K562 (cell line): ENCODE measurements around the gene LRP1. TPM values are rescaled to one million over a fixed set of nuclear protein-coding genes. Genes with fewer than 3 reads are reported as not detected.

Experiments used
- E2F3 ChIP-seq: fragments of 250-450 bp; sonication (Bioruptor Pico); IDR thresholded peaks from 2 replicates; pipeline ENCODE4 v1.4.0; 2020; ENCODE audit warnings: mild to moderate bottlenecking
- EGR1 ChIP-seq: fragments of 450-650 bp; conservative IDR thresholded peaks from 2 replicates; pipeline ENCODE4 v1.6.1; 2017; ENCODE audit warnings: mild to moderate bottlenecking
- GABPA ChIP-seq: fragments of 200-800 bp; sonication (Bioruptor generic); conservative IDR thresholded peaks from 2 replicates; pipeline ENCODE4 v1.6.1; 2016; ENCODE audit warnings: low read depth, missing genetic modification characterization, missing compliant biosample characterization
- KDM1A ChIP-seq, 2 experiments: fragments of 450-650 bp; IDR thresholded peaks; 2 replicates each; pipeline ENCODE4 v1.6.1; 2016; ENCODE audit warnings: mild to moderate bottlenecking in 2 of 2
- MAZ ChIP-seq, 2 experiments: fragments of 450-650 bp in 1 of 2; sonication (generic) in 1 of 2; formaldehyde crosslinking; IDR thresholded peaks in 1 of 2; conservative IDR thresholded peaks in 1 of 2; 2 replicates each; pipeline versions ENCODE4 v1.4.0 to v1.5.0; 2020; ENCODE audit warnings: mild to moderate bottlenecking in 1 of 2, missing genetic modification reagents in 1 of 2
- MEF2D ChIP-seq: conservative IDR thresholded peaks from 2 replicates; pipeline ENCODE4 v1.6.1; 2016; ENCODE audit warnings: low read depth, missing genetic modification characterization, missing compliant biosample characterization
- PHF8 ChIP-seq: fragments of 200-600 bp; sonication (generic); IDR thresholded peaks from 2 replicates; pipeline ENCODE4 v1.6.1; 2012; ENCODE audit warnings: mixed run types, mild to moderate bottlenecking, inconsistent platforms, low read length, moderate library complexity, borderline replicate concordance
- SLC30A9 ChIP-seq: fragments of 250-450 bp; sonication (Bioruptor Pico); IDR thresholded peaks from 2 replicates; pipeline ENCODE4 v1.8.0; 2022; ENCODE audit warnings: mild to moderate bottlenecking, moderate library complexity
- ZFX ChIP-seq: sonication (generic); formaldehyde crosslinking; IDR thresholded peaks from 2 replicates; pipeline ENCODE4 v1.8.0; 2022; ENCODE audit warnings: mild to moderate bottlenecking, missing genetic modification reagents, moderate library complexity
- ZNF444 ChIP-seq: fragments of 250-450 bp; sonication (Bioruptor Pico); IDR thresholded peaks from 2 replicates; pipeline ENCODE4 v1.4.0; 2020; ENCODE audit warnings: mild to moderate bottlenecking, moderate library complexity
- polyA plus RNA-seq, 8 experiments: library from polyadenylated mRNA; depleted of rRNA in 4 of 8; stranded (reverse) in 5 of 8; unstranded in 3 of 8; fragments of >200 nt; fragmentation: Nextera tagmentation in 2 of 8; fragmentation: Illumina TruSeq in 1 of 8; extraction: Ambion mirVana in 2 of 8; extraction: Trizol in 1 of 8; gene quantifications; 2 replicates each; pipeline versions ENCODE4 v1.2.1 to v1.2.3, GENCODE V29; 2011 to 2014; ENCODE audit warnings: inconsistent platforms in 1 of 8, missing spikeins in 1 of 8
- total RNA-seq, 7 experiments: library from RNA; depleted of rRNA in 6 of 7; stranded (reverse); fragments of >200 nt in 6 of 7; fragmentation: Illumina TruSeq in 2 of 7; extraction: Trizol in 2 of 7; gene quantifications; 2 replicates each; pipeline versions ENCODE4 v1.2.1 to v1.2.3, GENCODE V29; 2011 to 2021; ENCODE audit warnings: low replicate concordance in 1 of 7
- TF ChIP-seq, protein P1 (sequence below): sonication (generic); formaldehyde crosslinking; IDR thresholded peaks from 2 replicates; pipeline ENCODE4 v1.8.1; 2023; ENCODE audit warnings: mild to moderate bottlenecking, missing genetic modification reagents
- TF ChIP-seq, protein P2 (sequence below), 2 experiments: fragments of 450-650 bp; conservative IDR thresholded peaks; 2 replicates each; pipeline ENCODE4 v1.6.1; 2017; ENCODE audit warnings: mild to moderate bottlenecking in 2 of 2, moderate library complexity in 2 of 2
- TF ChIP-seq, protein P3 (sequence below): fragments of 450-650 bp; IDR thresholded peaks from 2 replicates; pipeline ENCODE4 v1.6.1; 2018; ENCODE audit not compliant: partially characterized antibody
- TF ChIP-seq, protein P4 (sequence below), 2 experiments: fragments of 450-650 bp; IDR thresholded peaks; 2 replicates each; pipeline ENCODE4 v1.6.1; 2018; ENCODE audit warnings: mild to moderate bottlenecking in 2 of 2, low read depth in 1 of 2; ENCODE audit not compliant: partially characterized antibody in 2 of 2

LRP1 gene
- total and polyA plus RNA-seq, 9 of the 15 experiments (the other 6 are each of a cell fraction or from before 2014, with no cell fraction given), result 0.04 to 0.64 (median 0.19) TPM; not detected in 2

- TF ChIP-seq ZNF444 (CRISPR knock-in tag), result peak; percentile 67; the same call in 1 of the 2 replicates
- no peak for TF ChIP-seq E2F3
- TF ChIP-seq KDM1A (IDR thresholded peaks at IDR 0.05), result peak; percentile 33 to 44
- TF ChIP-seq, protein P1, sequence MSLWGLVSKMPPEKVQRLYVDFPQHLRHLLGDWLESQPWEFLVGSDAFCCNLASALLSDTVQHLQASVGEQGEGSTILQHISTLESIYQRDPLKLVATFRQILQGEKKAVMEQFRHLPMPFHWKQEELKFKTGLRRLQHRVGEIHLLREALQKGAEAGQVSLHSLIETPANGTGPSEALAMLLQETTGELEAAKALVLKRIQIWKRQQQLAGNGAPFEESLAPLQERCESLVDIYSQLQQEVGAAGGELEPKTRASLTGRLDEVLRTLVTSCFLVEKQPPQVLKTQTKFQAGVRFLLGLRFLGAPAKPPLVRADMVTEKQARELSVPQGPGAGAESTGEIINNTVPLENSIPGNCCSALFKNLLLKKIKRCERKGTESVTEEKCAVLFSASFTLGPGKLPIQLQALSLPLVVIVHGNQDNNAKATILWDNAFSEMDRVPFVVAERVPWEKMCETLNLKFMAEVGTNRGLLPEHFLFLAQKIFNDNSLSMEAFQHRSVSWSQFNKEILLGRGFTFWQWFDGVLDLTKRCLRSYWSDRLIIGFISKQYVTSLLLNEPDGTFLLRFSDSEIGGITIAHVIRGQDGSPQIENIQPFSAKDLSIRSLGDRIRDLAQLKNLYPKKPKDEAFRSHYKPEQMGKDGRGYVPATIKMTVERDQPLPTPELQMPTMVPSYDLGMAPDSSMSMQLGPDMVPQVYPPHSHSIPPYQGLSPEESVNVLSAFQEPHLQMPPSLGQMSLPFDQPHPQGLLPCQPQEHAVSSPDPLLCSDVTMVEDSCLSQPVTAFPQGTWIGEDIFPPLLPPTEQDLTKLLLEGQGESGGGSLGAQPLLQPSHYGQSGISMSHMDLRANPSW (CRISPR knock-in tag), result no peak
- TF ChIP-seq ZFX (CRISPR knock-in tag), result peak; percentile 54; the same call in 1 of the 2 replicates
- no peak for TF ChIP-seq GABPA (tag)
- peak; percentile 65; the same call in 1 of the 2 replicates for TF ChIP-seq PHF8
- peak; percentile 54 for TF ChIP-seq EGR1
- TF ChIP-seq, protein P2, sequence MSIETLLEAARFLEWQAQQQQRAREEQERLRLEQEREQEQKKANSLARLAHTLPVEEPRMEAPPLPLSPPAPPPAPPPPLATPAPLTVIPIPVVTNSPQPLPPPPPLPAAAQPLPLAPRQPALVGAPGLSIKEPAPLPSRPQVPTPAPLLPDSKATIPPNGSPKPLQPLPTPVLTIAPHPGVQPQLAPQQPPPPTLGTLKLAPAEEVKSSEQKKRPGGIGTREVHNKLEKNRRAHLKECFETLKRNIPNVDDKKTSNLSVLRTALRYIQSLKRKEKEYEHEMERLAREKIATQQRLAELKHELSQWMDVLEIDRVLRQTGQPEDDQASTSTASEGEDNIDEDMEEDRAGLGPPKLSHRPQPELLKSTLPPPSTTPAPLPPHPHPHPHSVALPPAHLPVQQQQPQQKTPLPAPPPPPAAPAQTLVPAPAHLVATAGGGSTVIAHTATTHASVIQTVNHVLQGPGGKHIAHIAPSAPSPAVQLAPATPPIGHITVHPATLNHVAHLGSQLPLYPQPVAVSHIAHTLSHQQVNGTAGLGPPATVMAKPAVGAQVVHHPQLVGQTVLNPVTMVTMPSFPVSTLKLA (conservative IDR thresholded peaks at IDR 0.05), result peak in 1 of 2 experiments; percentile 38; a peak in 1 of 4 replicates
- TF ChIP-seq, protein P3, sequence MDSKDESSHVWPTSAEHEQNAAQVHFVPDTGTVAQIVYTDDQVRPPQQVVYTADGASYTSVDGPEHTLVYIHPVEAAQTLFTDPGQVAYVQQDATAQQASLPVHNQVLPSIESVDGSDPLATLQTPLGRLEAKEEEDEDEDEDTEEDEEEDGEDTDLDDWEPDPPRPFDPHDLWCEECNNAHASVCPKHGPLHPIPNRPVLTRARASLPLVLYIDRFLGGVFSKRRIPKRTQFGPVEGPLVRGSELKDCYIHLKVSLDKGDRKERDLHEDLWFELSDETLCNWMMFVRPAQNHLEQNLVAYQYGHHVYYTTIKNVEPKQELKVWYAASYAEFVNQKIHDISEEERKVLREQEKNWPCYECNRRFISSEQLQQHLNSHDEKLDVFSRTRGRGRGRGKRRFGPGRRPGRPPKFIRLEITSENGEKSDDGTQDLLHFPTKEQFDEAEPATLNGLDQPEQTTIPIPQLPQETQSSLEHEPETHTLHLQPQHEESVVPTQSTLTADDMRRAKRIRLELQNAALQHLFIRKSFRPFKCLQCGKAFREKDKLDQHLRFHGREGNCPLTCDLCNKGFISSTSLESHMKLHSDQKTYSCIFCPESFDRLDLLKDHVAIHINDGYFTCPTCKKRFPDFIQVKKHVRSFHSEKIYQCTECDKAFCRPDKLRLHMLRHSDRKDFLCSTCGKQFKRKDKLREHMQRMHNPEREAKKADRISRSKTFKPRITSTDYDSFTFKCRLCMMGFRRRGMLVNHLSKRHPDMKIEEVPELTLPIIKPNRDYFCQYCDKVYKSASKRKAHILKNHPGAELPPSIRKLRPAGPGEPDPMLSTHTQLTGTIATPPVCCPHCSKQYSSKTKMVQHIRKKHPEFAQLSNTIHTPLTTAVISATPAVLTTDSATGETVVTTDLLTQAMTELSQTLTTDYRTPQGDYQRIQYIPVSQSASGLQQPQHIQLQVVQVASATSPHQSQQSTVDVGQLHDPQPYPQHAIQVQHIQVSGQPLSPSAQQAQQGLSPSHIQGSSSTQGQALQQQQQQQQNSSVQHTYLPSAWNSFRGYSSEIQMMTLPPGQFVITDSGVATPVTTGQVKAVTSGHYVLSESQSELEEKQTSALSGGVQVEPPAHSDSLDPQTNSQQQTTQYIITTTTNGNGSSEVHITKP, result peak; percentile 91
- TF ChIP-seq, protein P4, sequence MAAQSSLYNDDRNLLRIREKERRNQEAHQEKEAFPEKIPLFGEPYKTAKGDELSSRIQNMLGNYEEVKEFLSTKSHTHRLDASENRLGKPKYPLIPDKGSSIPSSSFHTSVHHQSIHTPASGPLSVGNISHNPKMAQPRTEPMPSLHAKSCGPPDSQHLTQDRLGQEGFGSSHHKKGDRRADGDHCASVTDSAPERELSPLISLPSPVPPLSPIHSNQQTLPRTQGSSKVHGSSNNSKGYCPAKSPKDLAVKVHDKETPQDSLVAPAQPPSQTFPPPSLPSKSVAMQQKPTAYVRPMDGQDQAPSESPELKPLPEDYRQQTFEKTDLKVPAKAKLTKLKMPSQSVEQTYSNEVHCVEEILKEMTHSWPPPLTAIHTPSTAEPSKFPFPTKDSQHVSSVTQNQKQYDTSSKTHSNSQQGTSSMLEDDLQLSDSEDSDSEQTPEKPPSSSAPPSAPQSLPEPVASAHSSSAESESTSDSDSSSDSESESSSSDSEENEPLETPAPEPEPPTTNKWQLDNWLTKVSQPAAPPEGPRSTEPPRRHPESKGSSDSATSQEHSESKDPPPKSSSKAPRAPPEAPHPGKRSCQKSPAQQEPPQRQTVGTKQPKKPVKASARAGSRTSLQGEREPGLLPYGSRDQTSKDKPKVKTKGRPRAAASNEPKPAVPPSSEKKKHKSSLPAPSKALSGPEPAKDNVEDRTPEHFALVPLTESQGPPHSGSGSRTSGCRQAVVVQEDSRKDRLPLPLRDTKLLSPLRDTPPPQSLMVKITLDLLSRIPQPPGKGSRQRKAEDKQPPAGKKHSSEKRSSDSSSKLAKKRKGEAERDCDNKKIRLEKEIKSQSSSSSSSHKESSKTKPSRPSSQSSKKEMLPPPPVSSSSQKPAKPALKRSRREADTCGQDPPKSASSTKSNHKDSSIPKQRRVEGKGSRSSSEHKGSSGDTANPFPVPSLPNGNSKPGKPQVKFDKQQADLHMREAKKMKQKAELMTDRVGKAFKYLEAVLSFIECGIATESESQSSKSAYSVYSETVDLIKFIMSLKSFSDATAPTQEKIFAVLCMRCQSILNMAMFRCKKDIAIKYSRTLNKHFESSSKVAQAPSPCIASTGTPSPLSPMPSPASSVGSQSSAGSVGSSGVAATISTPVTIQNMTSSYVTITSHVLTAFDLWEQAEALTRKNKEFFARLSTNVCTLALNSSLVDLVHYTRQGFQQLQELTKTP (IDR thresholded peaks at IDR 0.05; ENCODE audit: low read depth in 1 of 2, partially characterized antibody in 2 of 2), result no peak
- TF ChIP-seq MEF2D (tag), result no peak
- no peak for TF ChIP-seq SLC30A9
- TF ChIP-seq MAZ (CRISPR knock-in tag; conservative IDR thresholded peaks at IDR 0.05 in 1 of 2, IDR thresholded peaks at IDR 0.05 in 1 of 2), result peak in 1 of 2 experiments; percentile 22; a peak in 2 of 4 replicates
These were observed at the start of gene LRP1 (continued) for GRCh38 chr12:57127726-57128518.
